Activated CD4-positive, alpha-beta T cell treated with anti-CD3 and anti-CD28 coated beads, Interleukin-2, amount 10 ng/mL, durations not matched to agents 7 days and 5 days (primary cell): ENCODE measurements around the gene GALNTL6. TPM values are rescaled to one million over a fixed set of nuclear protein-coding genes. Genes with fewer than 3 reads are reported as not detected.

ENCODE experiments used
- CTCF ChIA-PET: fragments of 350-600 bp; sonication (Branson Sonifier 250); formaldehyde crosslinking; loops from one replicate; lab custom pipeline; 2021; ENCODE audit warnings: antibody characterized with exemption; lab: Charles Lee
- POLR2A ChIA-PET: fragments of 350-600 bp; sonication (Branson Sonifier 250); formaldehyde crosslinking; loops from one replicate; lab custom pipeline; 2021; ENCODE audit warnings: antibody characterized with exemption; lab: Charles Lee
- DNase-seq: peaks from one replicate; pipeline ENCODE4 v3.0.0-alpha.2; 2020
- H3K27ac Mint-ChIP-seq: one replicate; pipeline ENCODE4 v1.8.0; 2021; ENCODE audit warnings: mild to moderate bottlenecking, moderate library complexity, mixed read lengths
- H3K27me3 Mint-ChIP-seq: one replicate; pipeline ENCODE4 v1.8.0; 2021; ENCODE audit warnings: mixed read lengths
- H3K36me3 Mint-ChIP-seq: one replicate; pipeline ENCODE4 v1.8.0; 2021; ENCODE audit warnings: low read depth, mixed read lengths
- H3K4me1 Mint-ChIP-seq: one replicate; pipeline ENCODE4 v1.8.0; 2021; ENCODE audit warnings: mixed read lengths
- H3K4me3 Mint-ChIP-seq: one replicate; pipeline ENCODE4 v1.8.0; 2021; ENCODE audit warnings: mild to moderate bottlenecking, moderate library complexity, mixed read lengths
- H3K9me3 Mint-ChIP-seq: one replicate; pipeline ENCODE4 v1.8.0; 2021; ENCODE audit warnings: mixed read lengths
- total RNA-seq, 2 experiments: library from RNA; stranded (reverse); gene quantifications; one replicate each; pipeline ENCODE4 v1.2.3, GENCODE V29; 2021

Gene GALNTL6
- total RNA-seq, 2 experiments from 2014 or later: not detected

GRCh38 chr4:172048666-172049065 lies 235.5 kb downstream of the GALNTL6 start:
- Mint-ChIP-seq H3K4me1 (no peaks in the 10 kb centered on the region), H3K27me3 (no peaks in the 10 kb centered on the region), H3K27ac (no peak overlapping the region), H3K36me3 (no peaks in the 10 kb centered on the region), H3K4me3 (no peak overlapping the region), H3K9me3 (peaks cover 4% of the 10 kb centered on the region)
- CTCF ChIA-PET: no interaction called here
- no peak for DNase-seq
- POLR2A ChIA-PET: no interaction called here

GRCh38 chr4:172050911-172051310 lies 237.7 kb downstream of the GALNTL6 start:
- CTCF ChIA-PET: no interaction called here
- Mint-ChIP-seq H3K4me1 (no peaks in the 10 kb centered on the region), H3K9me3 (peaks cover 4% of the 10 kb centered on the region), H3K36me3 (no peaks in the 10 kb centered on the region), H3K4me3 (no peak overlapping the region), H3K27ac (no peak overlapping the region), H3K27me3 (no peaks in the 10 kb centered on the region)
- POLR2A ChIA-PET: no interaction called here
- DNase-seq: no peak

GRCh38 chr4:172055046-172055445 lies 241.8 kb downstream of the GALNTL6 start:
- Mint-ChIP-seq H3K9me3 (peaks cover 2% of the 10 kb centered on the region), H3K4me1 (no peaks in the 10 kb centered on the region), H3K36me3 (no peaks in the 10 kb centered on the region), H3K27ac (no peak overlapping the region), H3K4me3 (no peak overlapping the region), H3K27me3 (no peaks in the 10 kb centered on the region)
- CTCF ChIA-PET: no interaction called here
- POLR2A ChIA-PET: no interaction called here
- no peak for DNase-seq

- Mint-ChIP-seq H3K27me3 (no peaks in the 10 kb centered on the region), H3K27ac (no peak overlapping the region), H3K4me1 (no peaks in the 10 kb centered on the region), H3K36me3 (no peaks in the 10 kb centered on the region), H3K4me3 (no peak overlapping the region), H3K9me3 (peaks cover 2% of the 10 kb centered on the region)
- ChIA-PET POLR2A (no interaction called here), CTCF (no interaction called here)
- no peak for DNase-seq
Observed at GRCh38 chr4:172055498-172055897, 242.3 kb downstream of the GALNTL6 start.

DNA sequence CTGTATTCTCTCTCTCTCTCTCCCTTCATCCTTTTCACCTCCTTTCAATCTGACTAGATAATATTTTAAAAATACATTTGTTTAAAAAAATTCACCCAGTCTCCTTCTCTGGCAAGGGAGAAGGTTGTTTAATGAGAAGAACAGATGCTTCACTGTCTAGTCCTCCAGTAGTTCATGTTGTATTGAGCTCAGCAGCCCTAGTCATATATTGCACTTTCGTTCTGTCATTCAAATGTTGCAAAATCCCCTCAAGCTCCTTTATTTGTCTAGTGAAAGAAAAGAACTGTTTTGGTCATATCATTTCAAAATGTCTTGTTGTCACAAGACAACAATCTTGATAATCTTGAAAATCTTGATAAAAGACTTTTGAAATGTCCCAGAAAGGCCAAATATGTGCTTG lies 248.0 kb downstream of the GALNTL6 start:
- no peak for DNase-seq
- H3K36me3 Mint-ChIP-seq: no peaks in the 10 kb centered on the region
- H3K9me3 Mint-ChIP-seq: peaks cover 2% of the 10 kb centered on the region
- POLR2A ChIA-PET: interaction anchor here (0.6 kb wide), 1 partner anchor 152 kb away, joined by 3 read pairs; no protein-coding TSS in a partner anchor
- CTCF ChIA-PET: no interaction called here
- H3K4me3 Mint-ChIP-seq: no peak overlapping the region
- no peak overlapping the region for H3K27ac Mint-ChIP-seq
- H3K4me1 Mint-ChIP-seq: no peaks in the 10 kb centered on the region
- no peaks in the 10 kb centered on the region for H3K27me3 Mint-ChIP-seq

GRCh38 chr4:172068506-172068905 lies 255.3 kb downstream of the GALNTL6 start:
- Mint-ChIP-seq H3K9me3 (no peaks in the 10 kb centered on the region), H3K27ac (no peak overlapping the region), H3K4me1 (no peaks in the 10 kb centered on the region), H3K4me3 (no peak overlapping the region), H3K27me3 (no peaks in the 10 kb centered on the region), H3K36me3 (no peaks in the 10 kb centered on the region)
- ChIA-PET CTCF (no interaction called here), POLR2A (no interaction called here)
- no peak for DNase-seq

GRCh38 chr4:172073590-172073989 lies 260.4 kb downstream of the GALNTL6 start:
- Mint-ChIP-seq H3K27me3 (no peaks in the 10 kb centered on the region), H3K4me1 (no peaks in the 10 kb centered on the region), H3K27ac (no peak overlapping the region), H3K9me3 (no peaks in the 10 kb centered on the region), H3K36me3 (no peaks in the 10 kb centered on the region), H3K4me3 (no peak overlapping the region)
- no peak for DNase-seq
- ChIA-PET CTCF (no interaction called here), POLR2A (no interaction called here)

DNA sequence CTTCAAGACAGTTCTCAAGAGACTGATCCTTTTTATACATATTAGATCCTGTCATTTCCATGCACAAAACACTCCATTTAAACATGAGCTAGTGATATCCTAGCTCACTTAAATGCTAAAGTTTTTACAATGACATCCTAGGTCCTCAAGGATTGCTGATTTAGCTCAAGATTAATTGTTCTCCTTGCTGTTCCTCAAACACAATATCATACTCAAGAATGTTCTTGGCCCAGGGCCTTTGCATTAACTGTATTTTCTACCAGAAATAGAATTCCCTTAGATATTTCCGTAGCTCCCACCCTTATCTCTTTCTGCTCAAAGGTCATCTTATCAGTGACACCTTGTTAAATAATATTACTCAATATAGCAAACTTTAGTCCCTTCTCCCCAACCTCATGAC lies 270.1 kb downstream of the GALNTL6 start:
- no peak for DNase-seq
- H3K4me3 Mint-ChIP-seq: no peak overlapping the region
- no peaks in the 10 kb centered on the region for H3K9me3 Mint-ChIP-seq
- H3K27me3 Mint-ChIP-seq: no peaks in the 10 kb centered on the region
- no peak overlapping the region for H3K27ac Mint-ChIP-seq
- CTCF ChIA-PET: no interaction called here
- no peaks in the 10 kb centered on the region for H3K36me3 Mint-ChIP-seq
- POLR2A ChIA-PET: no interaction called here
- H3K4me1 Mint-ChIP-seq: no peaks in the 10 kb centered on the region

DNA sequence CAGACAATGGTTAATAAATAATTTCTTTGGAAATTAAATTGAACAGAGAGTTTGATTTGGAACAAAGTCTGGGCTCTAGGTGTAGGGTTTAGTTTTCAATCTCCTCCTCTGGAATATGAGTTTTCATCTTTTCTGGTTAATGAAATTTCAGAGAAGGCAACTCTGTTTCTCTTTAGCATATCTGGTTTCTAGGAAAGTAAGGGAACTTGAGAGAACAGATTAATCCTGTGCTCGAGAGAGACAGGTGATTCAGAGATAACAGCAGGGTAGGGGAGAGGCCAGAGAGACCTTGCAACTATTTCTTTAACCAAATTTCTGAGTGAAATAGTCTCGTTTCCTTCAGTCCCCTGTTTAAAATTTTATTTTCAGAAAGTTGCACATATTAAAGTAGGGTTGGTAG lies 275.4 kb downstream of the GALNTL6 start:
- Mint-ChIP-seq H3K4me1 (no peaks in the 10 kb centered on the region), H3K9me3 (no peaks in the 10 kb centered on the region), H3K4me3 (no peak overlapping the region), H3K27ac (no peak overlapping the region), H3K27me3 (no peaks in the 10 kb centered on the region), H3K36me3 (no peaks in the 10 kb centered on the region)
- POLR2A ChIA-PET: no interaction called here
- no peak for DNase-seq
- CTCF ChIA-PET: no interaction called here

- Mint-ChIP-seq H3K4me1 (no peaks in the 10 kb centered on the region), H3K4me3 (no peak overlapping the region), H3K27me3 (no peaks in the 10 kb centered on the region), H3K27ac (no peak overlapping the region), H3K36me3 (no peaks in the 10 kb centered on the region), H3K9me3 (peaks cover 2% of the 10 kb centered on the region)
- ChIA-PET CTCF (no interaction called here), POLR2A (no interaction called here)
- no peak for DNase-seq
Observed at GRCh38 chr4:172095161-172095560, 282.0 kb downstream of the GALNTL6 start.

- no peak for DNase-seq
- POLR2A ChIA-PET: no interaction called here
Observed at GRCh38 chr4:172096786-172097185, 283.6 kb downstream of the GALNTL6 start.

DNA sequence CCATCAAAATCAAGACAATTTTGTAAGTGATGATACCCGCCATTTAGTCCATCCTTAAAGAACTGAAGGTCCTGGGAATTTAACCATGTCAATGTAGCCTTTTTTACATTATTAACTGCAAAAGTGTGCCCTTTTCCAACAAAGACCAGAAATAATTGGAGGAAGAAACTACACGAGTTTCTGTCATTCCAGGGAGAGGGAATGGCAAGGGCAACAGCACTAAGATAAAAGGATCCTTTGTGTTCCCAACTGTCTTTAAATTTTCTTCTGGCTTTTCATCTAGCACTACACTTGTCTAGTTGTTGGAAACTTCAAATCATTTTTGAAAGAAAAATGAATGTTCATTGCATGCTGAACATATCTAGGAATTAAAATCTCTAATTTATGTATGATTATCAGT lies 286.2 kb downstream of the GALNTL6 start:
- Mint-ChIP-seq H3K4me3 (no peak overlapping the region), H3K4me1 (no peaks in the 10 kb centered on the region), H3K27me3 (no peaks in the 10 kb centered on the region), H3K36me3 (no peaks in the 10 kb centered on the region), H3K27ac (no peak overlapping the region), H3K9me3 (peaks cover 2% of the 10 kb centered on the region)
- POLR2A ChIA-PET: no interaction called here
- CTCF ChIA-PET: no interaction called here
- DNase-seq: no peak

More at GRCh38 chr4:172096786-172097185, 283.6 kb downstream of the GALNTL6 start:
- H3K27ac Mint-ChIP-seq: no peak overlapping the region
- H3K27me3 Mint-ChIP-seq: no peaks in the 10 kb centered on the region
- CTCF ChIA-PET: no interaction called here
- peaks cover 2% of the 10 kb centered on the region for H3K9me3 Mint-ChIP-seq
- no peaks in the 10 kb centered on the region for H3K36me3 Mint-ChIP-seq
- H3K4me3 Mint-ChIP-seq: no peak overlapping the region
- H3K4me1 Mint-ChIP-seq: no peaks in the 10 kb centered on the region

DNA sequence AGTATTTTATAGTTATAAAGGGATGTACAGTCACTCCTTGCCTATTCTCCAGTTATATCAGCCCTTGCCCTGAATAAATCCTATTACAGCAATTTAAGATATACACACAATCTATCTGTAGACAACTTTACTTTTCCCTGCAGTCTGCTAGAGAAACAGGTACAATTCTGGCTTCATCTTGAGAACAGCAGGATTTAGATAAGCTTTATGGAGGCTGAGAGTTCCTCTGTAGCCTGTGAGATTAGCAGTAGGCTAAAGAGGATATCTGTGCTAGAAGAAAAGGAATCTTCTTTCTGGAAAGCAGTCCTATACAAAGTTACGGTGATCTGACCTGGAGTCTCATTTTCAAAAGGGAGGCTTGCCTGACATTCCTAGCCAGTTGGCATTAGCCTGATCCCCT lies 290.3 kb downstream of the GALNTL6 start:
- POLR2A ChIA-PET: no interaction called here
- Mint-ChIP-seq H3K9me3 (no peaks in the 10 kb centered on the region), H3K4me1 (no peaks in the 10 kb centered on the region), H3K27me3 (no peaks in the 10 kb centered on the region), H3K27ac (no peak overlapping the region), H3K36me3 (no peaks in the 10 kb centered on the region), H3K4me3 (no peak overlapping the region)
- CTCF ChIA-PET: no interaction called here
- no peak for DNase-seq

GRCh38 chr4:172104539-172104938 lies 291.3 kb downstream of the GALNTL6 start:
- H3K27me3 Mint-ChIP-seq: no peaks in the 10 kb centered on the region
- no peaks in the 10 kb centered on the region for H3K4me1 Mint-ChIP-seq
- no peak for DNase-seq
- ChIA-PET POLR2A (no interaction called here), CTCF (no interaction called here)
- H3K36me3 Mint-ChIP-seq: no peaks in the 10 kb centered on the region
- H3K4me3 Mint-ChIP-seq: no peak overlapping the region
- no peak overlapping the region for H3K27ac Mint-ChIP-seq
- H3K9me3 Mint-ChIP-seq: no peaks in the 10 kb centered on the region
